Stimulated activated CD4-positive, alpha-beta T cell treated with anti-CD3 and anti-CD28 coated beads, Interleukin-1b, Interleukin-23, amount 100 ng/mL, for 24 hours (primary cell): ENCODE results near the gene LTBP1.

Source experiments
- DNase-seq, 4 experiments: peaks; one replicate each; pipeline ENCODE4 v3.0.0-alpha.2; 2020; ENCODE audit warnings: low read depth in 4 of 4, low spot score in 1 of 4

LTBP1 gene

DNA sequence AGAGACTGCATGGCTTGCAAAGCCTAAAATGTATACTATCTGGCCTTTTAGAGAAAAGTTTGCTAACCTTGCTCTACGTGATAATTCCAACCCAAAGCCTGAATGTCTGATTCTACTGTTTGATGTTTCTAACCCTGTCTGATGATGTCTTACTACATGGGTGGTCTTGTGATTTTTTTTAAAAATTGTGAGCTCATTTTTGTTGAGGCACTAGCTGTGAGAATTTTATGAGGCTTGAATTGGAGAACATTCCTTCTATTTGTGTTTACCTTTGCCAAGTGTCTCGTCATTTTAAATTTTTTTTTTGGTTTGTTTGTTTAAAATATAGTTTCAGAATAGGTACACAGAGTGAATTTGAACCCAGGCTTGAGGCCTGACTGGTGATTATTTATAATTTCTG is 15.2 kb upstream of the LTBP1 start:
- no peak for DNase-seq

DNA sequence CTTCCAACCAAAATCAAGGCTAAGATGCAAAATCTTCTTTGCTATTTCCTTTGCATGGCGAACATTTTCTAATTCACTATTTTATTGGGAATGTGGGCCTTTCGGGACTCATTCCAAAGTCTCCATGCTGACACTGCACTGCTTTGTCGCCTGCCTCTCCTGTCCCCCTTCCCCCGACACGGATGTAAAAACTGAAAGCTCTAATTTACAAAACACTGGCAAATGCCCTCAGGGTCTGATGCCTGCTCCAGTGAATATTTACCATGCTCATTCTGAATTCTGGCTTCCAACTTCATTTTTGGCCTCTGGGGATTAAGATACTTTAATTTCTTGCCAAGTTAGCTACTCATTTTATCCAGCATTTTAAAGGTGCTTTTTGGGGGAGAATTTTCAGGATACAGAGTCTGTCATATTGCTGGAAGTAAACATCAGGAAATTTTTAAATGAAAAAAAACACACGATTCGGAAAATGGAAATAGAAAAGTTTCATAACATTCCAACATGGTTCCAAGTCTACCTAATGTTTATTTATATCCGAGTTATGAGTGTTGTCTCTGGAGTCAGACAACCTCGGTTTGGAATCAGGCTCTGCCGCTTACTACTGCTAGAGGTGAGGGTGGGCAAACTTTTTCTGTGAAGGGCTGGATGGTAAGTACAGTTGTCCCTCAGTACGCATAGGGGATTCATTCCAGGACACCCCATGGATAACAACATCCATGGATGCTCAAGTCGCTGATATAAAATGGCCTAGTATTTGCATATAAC is 14.6 kb upstream of the LTBP1 start:
- no peak for DNase-seq

DNA sequence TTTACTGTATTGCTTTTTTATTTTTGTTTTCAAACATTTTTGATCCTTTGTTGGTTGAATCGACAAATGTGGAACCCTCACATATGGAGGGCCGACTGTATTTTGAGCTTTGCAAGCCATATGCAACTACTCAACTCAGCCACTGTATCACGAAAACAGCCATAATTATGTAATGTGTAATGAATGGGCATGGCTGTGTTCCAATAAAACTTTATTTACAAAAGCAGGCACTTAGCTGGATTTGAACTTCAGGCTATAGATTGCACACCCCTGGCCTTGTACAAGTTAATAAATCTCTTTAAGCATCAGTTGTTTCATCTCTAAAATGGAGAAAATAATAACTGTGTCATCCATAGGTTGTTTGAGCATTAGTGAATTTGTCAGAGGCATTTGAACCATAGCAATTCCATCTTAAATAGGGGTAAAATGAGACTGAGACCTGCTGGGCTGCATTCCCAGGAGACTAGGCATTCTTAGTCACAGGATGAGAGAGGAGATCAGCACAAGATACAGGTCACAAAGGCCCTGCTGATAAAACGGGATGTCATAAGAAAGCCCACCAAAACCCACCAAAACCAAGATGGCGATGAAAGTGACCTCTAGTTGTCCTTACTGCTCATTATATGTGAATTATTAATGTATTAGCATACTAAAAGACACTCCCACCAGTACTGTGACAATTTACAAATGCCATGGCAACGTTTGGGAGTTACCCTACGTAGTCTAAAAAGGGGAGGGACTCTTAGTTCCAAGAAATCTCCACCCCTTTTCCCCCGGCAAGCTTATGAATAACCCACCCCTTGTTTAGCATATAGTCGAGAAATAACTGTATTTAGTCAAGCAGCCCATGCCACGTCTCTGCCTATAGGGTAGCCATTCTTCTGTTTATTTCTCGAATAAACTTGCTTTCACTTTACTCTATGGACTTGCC is 13.7 kb upstream of the LTBP1 start:
- DNase-seq: no peak

DNA sequence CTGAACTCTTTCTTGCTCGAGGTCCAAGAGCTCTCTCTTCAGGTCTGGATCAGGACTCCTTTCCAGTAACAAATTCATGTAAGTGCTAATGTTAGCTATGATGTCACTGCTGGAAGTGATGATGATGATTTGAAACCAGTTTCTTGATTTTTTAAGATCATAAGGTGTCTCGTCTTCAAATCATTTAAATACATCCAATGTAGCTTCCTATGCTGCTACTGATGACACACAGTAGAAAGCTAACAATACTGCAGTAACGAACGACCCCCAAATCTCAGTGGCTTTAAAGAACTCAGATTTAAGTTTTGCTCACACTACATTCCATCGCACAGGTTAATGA is 13.0 kb upstream of the LTBP1 start:
- DNase-seq: no peak

DNA sequence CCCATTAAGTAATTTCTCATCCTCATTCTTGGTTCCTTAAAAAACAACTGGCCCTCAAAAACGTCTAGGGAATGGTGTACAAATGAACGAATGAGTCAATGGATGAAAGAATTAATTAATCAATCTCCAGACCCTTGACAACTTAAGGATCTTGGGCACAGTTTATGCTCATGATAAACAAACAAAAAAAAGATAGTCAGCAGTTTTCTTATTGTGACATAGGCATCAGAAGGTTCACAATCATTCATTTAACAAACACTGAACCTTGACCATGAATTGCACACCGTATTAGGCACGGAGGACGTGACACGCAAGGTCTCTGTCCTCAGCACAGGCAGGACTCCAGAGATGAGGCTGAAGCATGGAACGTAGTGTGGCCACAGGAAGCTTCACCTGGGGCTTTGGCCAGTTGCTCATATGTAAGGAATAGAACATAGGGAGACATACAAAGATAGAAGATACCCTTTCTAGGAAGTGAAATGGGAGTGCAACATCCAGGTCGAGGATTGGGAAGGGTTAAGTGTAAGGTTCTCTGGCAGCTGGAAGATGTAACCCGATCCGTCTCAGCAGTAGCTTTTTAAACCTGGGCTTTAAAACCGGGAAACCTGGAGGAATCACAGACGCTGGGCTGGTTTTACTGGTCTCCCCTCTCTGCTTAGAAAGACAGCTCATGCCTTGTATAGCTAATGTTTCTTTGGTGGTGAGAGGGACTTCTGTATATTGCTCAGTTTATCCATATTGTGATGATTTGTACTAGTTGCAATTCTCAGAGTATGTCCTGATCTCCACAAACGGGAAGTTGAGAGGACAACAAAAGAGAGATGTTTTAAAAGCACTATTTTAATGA is 8.9 kb upstream of the LTBP1 start:
- no peak for DNase-seq

DNA sequence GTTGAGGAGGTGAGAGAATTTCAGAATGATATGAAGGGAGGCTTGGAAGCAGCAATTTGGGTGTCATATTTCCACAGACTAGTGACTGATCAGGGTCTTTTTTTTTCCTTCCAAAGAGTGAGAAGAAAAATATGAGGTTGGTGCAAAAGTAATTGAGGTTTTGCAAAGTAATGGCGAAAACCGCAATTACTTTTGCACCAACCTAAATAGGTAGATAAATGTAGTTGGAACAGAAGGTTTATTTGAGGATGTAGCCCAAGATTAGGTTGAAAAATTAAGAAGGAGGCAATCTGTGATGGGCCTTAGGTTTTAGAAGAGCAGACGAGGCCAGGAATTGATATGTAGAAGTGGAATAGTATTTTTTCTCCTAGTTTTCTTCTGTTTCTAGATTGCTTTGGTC is 7.8 kb upstream of the LTBP1 start:
- no peak for DNase-seq

DNA sequence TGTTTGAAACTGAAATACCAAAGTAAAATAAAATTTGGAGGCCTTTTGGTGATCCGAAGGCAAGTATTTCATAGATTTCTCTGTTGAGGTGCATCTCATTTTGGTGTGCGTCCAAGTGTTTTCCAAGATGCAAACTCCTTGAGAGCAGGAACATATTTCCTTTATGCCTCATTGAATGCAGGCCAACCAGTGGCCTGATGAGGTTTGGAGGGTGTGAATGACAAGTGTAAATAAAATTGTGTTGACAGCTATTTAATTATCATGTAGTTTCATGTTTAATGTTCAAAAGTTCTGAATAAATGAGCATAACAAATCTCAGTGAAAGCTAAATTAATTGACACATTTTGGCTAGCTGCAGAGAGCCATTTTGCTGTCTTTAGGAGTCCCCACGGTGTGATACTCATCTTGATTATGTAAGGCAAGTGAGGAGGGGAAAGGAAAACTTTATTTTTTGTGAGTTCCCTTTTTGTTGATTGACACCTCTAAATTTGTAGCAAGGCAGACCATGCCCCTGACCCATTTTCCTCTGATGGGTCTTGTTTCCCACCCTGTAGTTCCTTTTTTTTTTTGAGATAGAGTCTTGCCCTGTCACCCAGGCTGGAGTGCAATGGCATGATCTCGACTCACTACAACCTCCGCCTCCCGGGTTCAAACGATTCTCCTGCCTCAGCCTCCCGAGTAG is 6.3 kb upstream of the LTBP1 start:
- no peak for DNase-seq

DNA sequence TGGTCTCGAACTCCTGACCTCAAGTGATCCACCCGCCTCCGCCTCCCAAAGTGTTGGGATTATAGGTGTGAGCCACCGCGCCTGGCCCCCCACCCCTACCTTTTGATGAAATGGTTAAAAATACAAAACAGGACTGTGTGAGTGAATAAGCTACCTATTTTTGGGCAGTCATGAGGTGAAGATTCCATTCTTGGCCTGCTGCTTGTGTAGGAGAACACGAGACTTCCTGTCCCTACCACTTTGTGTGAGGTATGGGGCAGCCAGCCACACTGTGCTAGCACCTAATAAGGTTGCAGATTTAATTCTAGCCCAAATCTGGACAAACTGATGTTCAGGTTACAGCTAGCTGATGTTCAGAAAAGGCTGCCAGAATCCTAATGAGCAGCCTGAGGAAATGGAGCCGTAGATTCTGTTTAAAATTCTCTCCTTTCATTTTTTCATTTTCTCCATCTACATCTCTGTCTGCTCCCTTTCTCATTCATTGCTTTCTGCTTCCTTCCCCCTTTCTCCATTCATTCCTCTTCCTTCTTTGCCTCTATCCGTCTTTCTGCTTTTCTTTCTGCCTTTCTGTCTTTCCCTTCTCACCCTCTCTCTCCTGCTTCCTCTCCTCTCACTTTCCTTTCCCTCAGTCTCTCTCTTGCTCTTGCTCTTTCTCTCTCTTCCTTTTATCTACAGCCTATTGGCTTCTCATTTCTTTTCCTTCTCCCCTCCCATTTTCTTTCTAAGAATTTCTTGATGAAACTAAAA is 4.6 kb upstream of the LTBP1 start:
- DNase-seq: no peak

DNA sequence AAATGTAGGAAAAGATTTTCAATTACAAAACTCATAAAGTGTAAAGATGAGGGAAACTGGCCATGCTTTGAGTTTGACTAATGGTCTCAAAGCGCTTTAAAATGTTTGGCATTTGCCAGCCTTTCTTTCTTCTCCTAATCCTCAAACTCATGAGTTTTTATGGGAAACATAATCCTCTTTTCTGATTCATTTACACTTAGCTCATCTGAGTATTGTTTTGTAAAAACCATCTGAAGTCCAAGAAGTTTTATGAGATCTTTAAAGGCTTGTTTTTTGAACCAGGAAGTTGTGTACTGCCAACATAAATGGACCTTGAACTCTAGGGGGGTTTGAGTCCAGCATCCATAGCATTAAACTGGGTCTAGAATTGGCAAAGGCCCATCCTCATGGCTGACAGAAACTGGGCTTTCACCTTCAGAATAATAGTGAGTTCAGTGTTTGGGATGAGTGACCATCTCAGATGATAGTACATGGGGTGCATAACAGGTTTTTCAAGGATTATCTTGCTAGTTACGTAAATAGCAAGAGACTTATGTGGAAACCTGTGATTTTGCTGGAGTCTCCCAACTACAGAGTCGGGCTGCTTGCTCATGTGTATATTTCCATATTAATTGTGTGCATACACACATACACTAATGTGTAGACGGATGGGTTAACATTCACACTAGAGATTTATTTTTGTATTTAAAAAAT is 3.8 kb upstream of the LTBP1 start:
- DNase-seq: no peak

DNA sequence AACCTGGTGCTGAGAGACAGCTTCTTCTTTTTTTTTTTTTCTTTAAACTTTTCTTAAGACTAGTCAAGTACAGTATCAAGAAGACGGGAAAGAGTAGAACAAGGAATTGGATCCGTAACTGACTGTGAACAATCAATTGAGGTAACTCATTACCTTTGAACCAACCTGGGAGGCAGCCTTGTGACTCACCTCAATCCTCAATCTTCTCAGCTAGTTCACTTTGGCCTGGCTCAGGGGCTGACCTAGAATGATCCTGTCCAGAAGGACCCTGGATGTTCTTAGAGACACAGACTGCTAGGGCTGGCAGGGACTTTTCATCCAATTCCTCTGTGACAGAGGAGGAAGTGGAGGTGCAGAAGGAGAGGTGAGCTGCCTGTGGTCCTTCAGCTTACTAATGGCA is 1.5 kb upstream of the LTBP1 start:
- no peak for DNase-seq

DNA sequence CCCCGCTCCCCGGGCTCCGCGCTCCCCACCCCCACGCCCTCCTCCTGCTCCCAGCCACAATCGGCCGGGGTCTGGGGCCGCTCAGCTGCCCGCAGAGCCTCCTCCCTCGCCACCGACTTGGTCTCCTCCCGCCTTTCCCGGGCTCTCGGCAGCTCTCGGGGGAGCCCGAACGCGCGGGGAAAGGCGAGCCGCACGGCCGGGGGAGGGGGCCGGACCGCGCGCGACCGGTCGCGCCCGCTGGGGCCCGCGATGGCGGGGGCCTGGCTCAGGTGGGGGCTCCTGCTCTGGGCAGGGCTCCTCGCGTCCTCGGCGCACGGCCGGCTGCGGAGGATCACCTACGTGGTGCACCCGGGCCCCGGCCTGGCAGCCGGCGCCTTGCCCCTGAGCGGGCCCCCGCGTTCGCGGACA is 327 bp downstream of the LTBP1 start:
- DNase-seq: peak in 1 of 4 experiments; percentile 4

DNA sequence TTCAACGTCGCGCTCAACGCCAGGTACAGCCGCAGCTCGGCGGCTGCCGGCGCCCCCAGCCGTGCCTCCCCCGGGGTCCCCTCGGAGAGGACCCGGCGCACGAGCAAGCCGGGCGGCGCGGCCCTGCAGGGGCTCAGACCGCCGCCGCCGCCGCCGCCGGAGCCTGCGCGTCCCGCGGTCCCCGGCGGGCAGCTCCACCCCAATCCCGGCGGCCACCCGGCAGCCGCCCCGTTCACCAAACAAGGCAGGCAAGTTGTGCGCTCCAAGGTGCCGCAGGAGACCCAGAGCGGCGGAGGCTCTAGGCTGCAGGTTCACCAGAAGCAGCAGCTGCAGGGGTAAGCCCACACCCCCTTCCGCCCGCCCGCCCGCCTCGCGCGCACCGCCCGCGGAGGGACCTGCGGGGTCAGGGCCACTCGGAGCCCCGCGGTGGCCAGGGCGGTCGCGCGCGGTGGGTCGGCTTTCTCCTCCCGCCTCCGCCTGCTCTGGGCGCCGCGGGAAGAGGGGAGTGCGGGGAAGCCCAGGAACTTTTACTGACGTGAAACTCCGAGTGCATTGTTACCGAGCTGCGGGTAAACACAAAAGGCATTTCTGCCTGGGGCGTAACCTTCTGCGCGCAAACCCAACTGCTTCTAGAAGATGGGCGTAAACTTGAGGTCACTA is 861 bp downstream of the LTBP1 start:
- DNase-seq: peak in 1 of 4 experiments; percentile 14

DNA sequence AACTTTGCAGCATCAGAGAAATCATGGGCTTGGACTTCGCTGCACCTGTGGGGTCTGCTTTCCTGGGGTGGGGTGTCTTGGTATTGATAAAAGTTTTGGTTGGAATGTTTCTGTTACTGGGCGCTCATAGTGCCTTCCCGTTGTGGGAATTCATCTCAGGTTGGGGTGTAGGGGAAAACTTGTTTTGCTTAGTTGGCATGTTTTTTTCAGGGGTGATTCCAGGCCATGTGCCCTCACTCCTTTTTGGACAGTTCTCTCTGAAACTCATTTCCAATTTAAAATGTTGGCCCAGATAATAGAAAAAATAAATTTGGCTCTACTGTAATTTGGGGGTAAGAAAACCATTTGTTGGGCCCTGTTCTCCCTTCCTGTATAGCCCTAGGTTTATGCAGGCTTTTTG is 1.5 kb downstream of the LTBP1 start:
- no peak for DNase-seq

DNA sequence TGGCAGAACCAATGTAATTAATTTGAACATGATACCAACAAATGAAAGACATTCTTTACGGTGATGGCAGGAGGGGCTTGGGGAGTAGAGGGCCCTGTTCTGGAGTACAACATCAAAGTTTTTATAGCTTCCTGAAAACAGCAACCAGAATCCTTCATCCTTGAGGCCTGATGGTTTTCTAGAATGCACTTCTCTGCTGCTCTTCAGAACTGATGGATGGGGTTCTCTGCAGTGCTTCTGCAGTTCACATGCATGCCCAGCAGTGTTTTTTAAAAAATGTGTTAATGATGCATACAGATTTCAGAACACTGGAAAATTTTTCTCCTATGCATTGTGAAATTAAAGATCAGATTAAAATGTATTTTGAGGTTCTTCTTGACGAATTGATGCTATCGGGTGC is 2.5 kb downstream of the LTBP1 start:
- DNase-seq: no peak

DNA sequence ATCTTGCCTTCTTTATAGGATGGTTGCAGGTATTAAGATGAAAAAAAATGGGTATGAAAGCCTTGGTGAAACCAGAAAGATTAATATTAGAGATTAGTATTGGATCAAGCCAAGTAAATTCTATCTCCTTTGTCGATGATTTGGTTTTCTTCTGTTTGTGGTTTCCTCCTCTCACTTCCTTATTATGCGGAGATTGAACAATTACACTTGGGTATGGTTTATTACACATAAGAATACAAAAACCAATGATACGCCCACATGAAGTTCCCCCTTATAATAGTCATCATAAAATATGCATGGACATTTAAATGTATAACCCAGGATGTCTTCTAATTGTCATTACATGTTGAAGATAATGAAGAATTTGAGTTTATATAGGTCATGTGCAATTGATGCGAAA is 4.9 kb downstream of the LTBP1 start:
- no peak for DNase-seq

DNA sequence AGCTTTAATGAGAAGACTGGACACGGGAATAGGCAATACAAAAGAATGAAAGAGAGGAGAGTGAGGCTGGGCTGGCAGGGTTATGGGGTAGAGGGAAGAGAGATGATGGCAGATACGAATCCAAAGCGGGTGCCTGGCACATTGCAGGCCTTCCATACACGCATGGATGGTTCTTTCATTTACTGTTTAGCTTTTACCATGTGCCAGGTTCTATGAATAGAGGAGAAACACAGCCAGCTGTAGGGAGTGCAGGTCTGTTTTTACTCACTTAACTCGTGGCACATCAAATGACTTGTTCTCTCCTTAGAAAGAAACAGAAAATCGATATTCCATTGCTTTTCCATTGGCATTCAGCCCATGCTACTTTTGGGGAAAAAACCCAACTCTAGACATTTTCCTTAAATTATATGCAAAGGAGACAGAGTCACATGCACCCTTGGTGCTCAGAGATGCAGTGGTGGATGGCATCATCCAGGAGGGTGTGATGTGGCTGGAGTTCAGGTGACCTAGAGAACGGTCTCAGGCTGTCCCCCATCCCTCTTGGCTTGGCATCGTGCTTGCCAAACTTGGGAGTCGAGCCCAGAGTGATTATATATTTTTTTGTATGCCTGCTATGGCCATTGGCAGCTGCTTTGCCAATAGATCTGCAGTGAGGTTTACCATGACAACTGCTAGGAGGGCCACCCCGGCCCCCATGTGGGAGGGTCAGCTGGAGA is 6.2 kb downstream of the LTBP1 start:
- DNase-seq: no peak

DNA sequence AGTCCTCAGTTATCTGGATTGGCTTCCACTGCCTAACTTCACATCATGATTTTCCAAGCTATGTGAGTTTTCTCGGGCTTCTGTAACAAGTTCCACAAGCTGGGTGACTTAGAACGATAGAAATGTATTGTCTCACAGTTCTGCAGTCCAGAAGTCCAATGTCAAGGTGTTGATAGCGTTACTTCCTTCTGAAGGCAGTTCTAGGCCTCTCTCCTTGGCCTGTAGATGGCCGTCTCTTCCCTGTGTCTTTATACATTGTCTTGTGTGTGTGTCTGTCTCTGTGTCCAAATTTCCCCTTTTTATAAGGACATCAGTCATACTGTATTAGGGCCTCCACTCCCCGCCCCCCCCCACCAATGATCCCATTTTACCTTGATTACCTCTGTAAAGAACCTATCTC is 7.5 kb downstream of the LTBP1 start:
- no peak for DNase-seq

DNA sequence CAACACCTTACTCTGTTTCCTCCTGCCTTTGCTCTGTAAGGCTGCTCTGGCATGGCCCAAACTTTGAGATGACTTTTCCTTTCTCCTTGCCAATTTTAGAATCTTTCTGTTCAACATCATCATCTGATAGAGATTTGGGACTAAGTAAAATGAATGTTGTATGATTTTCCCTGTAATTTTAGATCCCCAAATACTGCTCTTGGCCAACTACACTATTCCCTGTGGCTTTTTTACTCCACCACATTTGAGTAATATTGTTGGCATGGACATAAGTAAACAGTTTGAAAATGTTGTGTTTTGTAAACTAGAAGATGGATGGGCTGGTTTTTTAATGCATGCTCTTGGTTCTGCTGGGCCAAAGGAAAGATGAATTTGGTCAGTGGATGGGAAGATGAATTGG is 12.1 kb downstream of the LTBP1 start:
- no peak for DNase-seq

DNA sequence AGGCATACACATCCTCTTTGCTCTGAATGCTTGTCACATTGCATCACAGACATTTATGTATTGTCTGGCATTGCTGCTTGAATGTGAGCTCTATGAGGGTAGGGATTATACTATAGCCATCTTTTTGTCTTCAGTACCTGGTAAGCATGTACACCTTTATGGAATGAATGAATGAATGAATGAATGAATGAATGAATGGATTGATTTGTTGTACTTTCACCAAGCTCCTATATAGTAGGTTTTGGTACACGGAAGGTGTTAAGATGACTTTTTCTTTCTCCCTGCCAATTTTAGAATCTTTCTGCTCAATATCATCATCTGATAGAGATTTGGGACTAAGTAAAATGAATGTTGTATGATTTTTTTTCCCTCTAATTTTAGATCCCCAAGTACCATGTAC is 13.5 kb downstream of the LTBP1 start:
- no peak for DNase-seq
